Measurements from ENCODE around the gene GSX2. TPM values are rescaled to one million over a fixed set of nuclear protein-coding genes. Genes with fewer than 3 reads are reported as not detected.
"Not testable (repeated sequence)": the region's sequence is repeated elsewhere in the genome, so short reads cannot be mapped to it uniquely, and the experiment has no call there.

The GSX2 gene
- total RNA-seq: not detected

- Histone ChIP-seq H3K4me3 (peak within 1 kb of the TSS; percentile 26 to 46), H3K4me1 (peaks cover 0 to 37% of the 10 kb centered on the region in 2 donors), H3K27me3 (peaks cover 14 to 35% of the 10 kb centered on the region in 2 donors), H3K27ac (no peak within 1 kb of the TSS), H3K9me3 (no peaks in the 10 kb centered on the region), H3K36me3 (no peaks in the 10 kb centered on the region)
- peak; percentile 74 for DNase-seq (ENCODE audit: low spot score)
- no peak for TF ChIP-seq CTCF (IDR thresholded peaks at IDR 0.05)
These were observed at the start of gene GSX2 for GRCh38 chr4:54099748-54100574. Gene GSX2 (plus strand): TSS chr4:54100163. CDS start chr4:54100345, 182 bp downstream.

DNA sequence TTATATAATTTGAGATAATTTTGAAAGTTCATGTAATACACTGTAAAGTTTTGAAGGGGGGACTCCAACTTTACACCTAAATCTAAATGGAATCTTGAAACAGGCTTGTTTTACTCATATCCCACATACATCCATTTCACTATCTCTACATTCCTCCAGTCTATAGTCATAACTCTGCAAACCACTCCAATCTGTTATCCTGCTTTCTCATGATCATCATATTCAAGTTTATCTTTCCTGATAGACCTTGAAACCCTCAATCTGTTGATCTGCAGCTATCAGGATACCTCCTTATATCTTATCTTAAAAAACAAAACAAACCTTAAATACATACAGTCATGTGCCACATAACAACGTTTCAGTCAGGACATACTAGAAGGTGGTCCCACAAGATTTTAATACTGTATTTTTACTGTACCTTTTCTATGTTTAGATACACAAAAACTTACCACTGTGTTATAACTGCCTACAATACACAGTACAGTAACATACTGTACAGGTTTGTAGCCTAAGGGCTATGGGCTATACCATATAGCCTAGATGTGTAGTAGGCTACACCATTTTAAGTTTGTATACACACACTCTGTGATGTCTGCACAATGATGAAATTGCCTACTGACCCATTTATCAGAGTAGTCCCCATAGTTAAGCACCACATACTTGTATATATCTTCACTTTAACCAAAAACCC, 49.6 kb upstream of the GSX2 start:
- no peaks in the 10 kb centered on the region for H3K27me3 ChIP-seq
- peaks cover 9% of the 10 kb centered on the region for H3K36me3 ChIP-seq
- H3K9me3 ChIP-seq: no peaks in the 10 kb centered on the region
- TF ChIP-seq CTCF (IDR thresholded peaks at IDR 0.05): no peak
- H3K4me3 ChIP-seq: no peak overlapping the region
- H3K4me1 ChIP-seq: peaks cover 0 to 18% of the 10 kb centered on the region in 2 donors
- DNase-seq (ENCODE audit: low spot score): no peak
- H3K27ac ChIP-seq: no peak overlapping the region

GRCh38 chr4:54053322-54053721, 46.6 kb upstream of the GSX2 start:
- H3K27me3 ChIP-seq; DNase-seq (ENCODE audit: low spot score): not testable (repeated sequence)
- H3K4me1 ChIP-seq: peaks cover 0 to 38% of the 10 kb centered on the region in 2 donors

GRCh38 chr4:54054501-54054900, 45.5 kb upstream of the GSX2 start:
- no peaks in the 10 kb centered on the region for H3K36me3 ChIP-seq
- H3K4me1 ChIP-seq: peaks cover 0 to 42% of the 10 kb centered on the region in 2 donors
- H3K27ac ChIP-seq: no peak overlapping the region
- no peaks in the 10 kb centered on the region for H3K9me3 ChIP-seq
- no peaks in the 10 kb centered on the region for H3K27me3 ChIP-seq
- no peak for DNase-seq (ENCODE audit: low spot score)
- no peak for TF ChIP-seq CTCF (IDR thresholded peaks at IDR 0.05)
- no peak overlapping the region for H3K4me3 ChIP-seq

More at GRCh38 chr4:54053322-54053721, 46.6 kb upstream of the GSX2 start:
- not testable (repeated sequence) for H3K27ac ChIP-seq, H3K36me3 ChIP-seq, H3K4me3 ChIP-seq, H3K9me3 ChIP-seq

GRCh38 chr4:54055494-54055893, 44.5 kb upstream of the GSX2 start:
- TF ChIP-seq CTCF (IDR thresholded peaks at IDR 0.05): no peak
- Histone ChIP-seq H3K27me3 (no peaks in the 10 kb centered on the region), H3K36me3 (no peaks in the 10 kb centered on the region), H3K27ac (no peak overlapping the region), H3K4me1 (peaks cover 0 to 38% of the 10 kb centered on the region in 2 donors), H3K4me3 (no peak overlapping the region), H3K9me3 (no peaks in the 10 kb centered on the region)
- no peak for DNase-seq (ENCODE audit: low spot score)

DNA sequence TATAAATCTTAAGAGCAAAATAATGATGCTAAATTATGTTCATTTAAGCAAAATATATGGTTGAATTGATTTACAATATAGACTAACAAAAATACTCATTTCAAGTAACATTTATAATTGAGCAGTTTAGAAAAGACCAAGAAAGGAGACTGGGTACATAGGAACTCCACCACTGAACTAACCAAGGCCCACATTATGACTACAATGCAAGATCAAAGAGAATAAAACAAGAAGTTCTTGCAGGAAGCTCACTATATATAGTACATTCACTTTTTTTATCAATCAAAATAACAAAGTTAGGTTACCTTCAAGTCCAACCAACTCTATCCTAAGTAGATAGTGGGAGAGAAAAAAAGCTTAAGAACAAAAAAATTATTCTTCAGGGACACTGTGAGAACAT, 43.6 kb upstream of the GSX2 start:
- DNase-seq (ENCODE audit: low spot score): no peak
- no peak for TF ChIP-seq CTCF (IDR thresholded peaks at IDR 0.05)
- H3K27me3 ChIP-seq: no peaks in the 10 kb centered on the region
- H3K9me3 ChIP-seq: no peaks in the 10 kb centered on the region
- no peak overlapping the region for H3K4me3 ChIP-seq
- peaks cover 0 to 41% of the 10 kb centered on the region in 2 donors for H3K4me1 ChIP-seq
- no peaks in the 10 kb centered on the region for H3K36me3 ChIP-seq
- no peak overlapping the region for H3K27ac ChIP-seq

Measured in right atrium auricular region (tissue), 2 donors.